Measurements from ENCODE around the gene ANKS6. TPM values are rescaled to one million over a fixed set of nuclear protein-coding genes. Genes with fewer than 3 reads are reported as not detected.

Gene ANKS6
- polyA plus RNA-seq, 1 donor from 2014 or later = 16.6 TPM

DNA sequence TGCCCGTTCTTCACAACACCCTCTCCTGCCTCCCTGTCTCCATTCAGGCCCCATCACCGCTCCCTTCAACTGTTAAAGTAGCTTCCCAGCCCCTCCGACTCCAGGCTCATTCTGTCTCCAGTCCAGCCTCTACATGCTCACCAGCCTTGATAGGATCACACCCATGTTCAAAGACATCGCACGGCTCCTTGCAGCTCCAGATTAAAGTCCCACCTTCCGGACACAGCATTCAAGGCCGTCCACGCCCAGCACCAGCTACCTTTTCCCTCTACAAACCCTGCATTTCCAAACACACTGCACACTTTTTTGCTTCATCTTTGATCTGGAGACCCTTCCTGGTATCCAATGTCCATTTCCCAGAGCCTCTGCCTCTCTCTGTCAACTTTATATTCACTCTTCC is 94.0 kb downstream of the ANKS6 start:
- no peaks in the 10 kb centered on the region for H3K9me2 ChIP-seq (ENCODE audit: insufficient read depth, low read length)
- no peak overlapping the region for H3K4me3 ChIP-seq (ENCODE audit: low read length)
- H3K9ac ChIP-seq (ENCODE audit: low read length) = no peak overlapping the region
- H3K27me3 ChIP-seq (ENCODE audit: insufficient read depth, low read depth, low read length) = peaks cover 12% of the 10 kb centered on the region
- no peaks in the 10 kb centered on the region for H3K36me3 ChIP-seq (ENCODE audit: insufficient read depth, low read length)
- TF ChIP-seq SMC3 (conservative IDR thresholded peaks at IDR 0.05; ENCODE audit: poor library complexity) = no peak
- no peak for TF ChIP-seq EP300 (conservative IDR thresholded peaks at IDR 0.05; ENCODE audit: poor library complexity, severe bottlenecking)
- TF ChIP-seq RAD21 (conservative IDR thresholded peaks at IDR 0.05) = no peak
- TF ChIP-seq TAF1 (IDR thresholded peaks at IDR 0.05; ENCODE audit: low read depth) = no peak
- TF ChIP-seq CTCF (IDR thresholded peaks at IDR 0.05; ENCODE audit: poor library complexity, severe bottlenecking) = no peak
- TF ChIP-seq REST (IDR thresholded peaks at IDR 0.05; ENCODE audit: borderline replicate concordance) = no peak
- TF ChIP-seq EZH2 (IDR thresholded peaks at IDR 0.05; ENCODE audit: borderline replicate concordance, insufficient read depth, low read length, poor library complexity, severe bottlenecking) = no peak
- no peak for TF ChIP-seq MXI1 (conservative IDR thresholded peaks at IDR 0.05; ENCODE audit: poor library complexity, severe bottlenecking)
- no peak for TF ChIP-seq POLR2AphosphoS5 (IDR thresholded peaks at IDR 0.05)
- no peaks in the 10 kb centered on the region for H3K79me2 ChIP-seq (replicated peaks; ENCODE audit: insufficient read depth, low read length)
- peaks cover 3% of the 10 kb centered on the region for H3K9me3 ChIP-seq (ENCODE audit: low read length)
- no peak overlapping the region for H2AFZ ChIP-seq (ENCODE audit: low read depth, low read length)
- no peak overlapping the region for H3K4me2 ChIP-seq (ENCODE audit: low read length)
- H4K20me1 ChIP-seq (ENCODE audit: insufficient read depth) = no peaks in the 10 kb centered on the region
- H3K27ac ChIP-seq (ENCODE audit: low read length) = no peak overlapping the region
- H3F3A ChIP-seq (ENCODE audit: insufficient read depth, low read length, poor library complexity, severe bottlenecking) = no peaks in the 10 kb centered on the region

DNA sequence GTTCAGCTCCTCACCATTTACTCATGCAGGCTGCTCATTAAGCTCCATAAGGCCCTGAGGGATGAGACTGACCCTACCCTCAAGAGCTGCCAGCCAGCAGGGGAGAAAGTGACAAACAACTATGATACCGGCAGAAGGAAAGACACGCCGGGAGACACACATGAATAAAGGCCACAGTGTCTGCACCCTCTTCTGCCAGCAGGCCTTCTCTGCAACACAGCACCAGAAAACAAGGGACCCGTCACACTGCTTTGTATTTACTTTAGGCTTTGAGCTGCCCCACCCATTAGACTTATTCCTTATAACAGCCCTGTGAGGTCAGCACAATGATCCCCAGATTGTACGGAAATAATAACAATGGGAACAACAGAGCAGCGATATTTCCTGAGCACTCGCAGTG is 94.8 kb downstream of the ANKS6 start:
- Histone ChIP-seq H3K79me2 (replicated peaks; ENCODE audit: insufficient read depth, low read length) (no peaks in the 10 kb centered on the region), H3K27me3 (ENCODE audit: insufficient read depth, low read depth, low read length) (peaks cover 11% of the 10 kb centered on the region), H3F3A (ENCODE audit: insufficient read depth, low read length, poor library complexity, severe bottlenecking) (no peaks in the 10 kb centered on the region), H4K20me1 (ENCODE audit: insufficient read depth) (no peaks in the 10 kb centered on the region), H3K9me2 (ENCODE audit: insufficient read depth, low read length) (no peaks in the 10 kb centered on the region), H3K36me3 (ENCODE audit: insufficient read depth, low read length) (no peaks in the 10 kb centered on the region), H3K9ac (ENCODE audit: low read length) (no peak overlapping the region), H3K9me3 (ENCODE audit: low read length) (peaks cover 3% of the 10 kb centered on the region), H2AFZ (ENCODE audit: low read depth, low read length) (no peak overlapping the region), H3K4me2 (ENCODE audit: low read length) (no peak overlapping the region), H3K27ac (ENCODE audit: low read length) (no peak overlapping the region), H3K4me3 (ENCODE audit: low read length) (no peak overlapping the region)
- TF ChIP-seq EP300 (conservative IDR thresholded peaks at IDR 0.05; ENCODE audit: poor library complexity, severe bottlenecking) (no peak), SMC3 (conservative IDR thresholded peaks at IDR 0.05; ENCODE audit: poor library complexity) (no peak), REST (IDR thresholded peaks at IDR 0.05; ENCODE audit: borderline replicate concordance) (no peak)

Data from neural cell (in vitro differentiated cells).